Stomach (tissue), 9 donors: ENCODE data around the gene TAS1R2. TPM values are rescaled to one million over a fixed set of nuclear protein-coding genes. Genes with fewer than 3 reads are reported as not detected.

Experiments used
- DNase-seq, 2 donors: peaks; one replicate each; pipeline versions ENCODE4 v3.0.0 to v3.0.0-alpha.2; 2013 to 2019
- H3K27ac ChIP-seq, 5 donors: fragments of 200-600 bp in 4 of 5; sonication (generic) in 4 of 5; one replicate each; pipeline ENCODE4 v1.5.1; 2013 to 2019; ENCODE audit warnings: mild to moderate bottlenecking in 1 of 5, moderate library complexity in 1 of 5
- H3K27me3 ChIP-seq, 3 donors: fragments of 200-600 bp; sonication (generic); one replicate each; pipeline ENCODE4 v1.5.1; 2017 to 2019; ENCODE audit warnings: mixed run types in 1 of 3
- H3K36me3 ChIP-seq, 4 donors: fragments of 200-600 bp; sonication (generic); 1 replicate in 3 of 4; 2 replicates in 1 of 4; pipeline ENCODE4 v1.5.1; 2016 to 2019
- H3K4me1 ChIP-seq, 4 donors: fragments of 200-600 bp; sonication (generic); one replicate each; pipeline ENCODE4 v1.5.1; 2016 to 2019
- H3K4me3 ChIP-seq, 4 donors: fragments of 200-600 bp; sonication (generic) in 3 of 4; one replicate each; pipeline ENCODE4 v1.5.1; 2016 to 2019; ENCODE audit warnings: mild to moderate bottlenecking in 1 of 4
- H3K9me3 ChIP-seq, 4 donors: fragments of 200-600 bp; sonication (generic); one replicate each; pipeline ENCODE4 v1.5.1; 2016 to 2019
- EP300 ChIP-seq: sonication (generic); formaldehyde crosslinking; IDR thresholded peaks from one replicate; pipeline ENCODE4 v1.6.1; 2017; ENCODE audit warnings: antibody characterized with exemption
- POLR2A ChIP-seq, 4 donors: fragments of 450-650 bp; IDR thresholded peaks; one replicate each; pipeline ENCODE4 v1.6.1; 2016; ENCODE audit warnings: antibody characterized with exemption in 4 of 4, control low read depth in 2 of 4, mild to moderate bottlenecking in 1 of 4, moderate library complexity in 1 of 4
- POLR2AphosphoS5 ChIP-seq, 3 donors: sonication (generic); formaldehyde crosslinking; IDR thresholded peaks; one replicate each; pipeline ENCODE4 v1.6.1; 2016; ENCODE audit warnings: antibody characterized with exemption in 3 of 3
- WGBS, 5 donors: extraction: QIAGEN DNeasy Blood & Tissue Kit in 3 of 5; methylation state at CpG; one replicate each; pipeline versions ENCODE4 v1.1.5 to v1.1.7; 2013 to 2018; 5-methylcytosine and 5-hydroxymethylcytosine counted together
- intact Hi-C: fragments of 100-400 bp; cut with DNase I; formaldehyde crosslinking; loops from one replicate; pipeline ENCODE4 v1.15.1; 2023; ENCODE audit warnings: low total_unique reads
- polyA plus RNA-seq, 3 donors: library from polyadenylated mRNA; stranded (reverse); fragments of 200-250 nt; gene quantifications; one replicate each; pipeline ENCODE4 v1.2.3, GENCODE V29; 2013
- total RNA-seq, 5 donors: library from RNA; depleted of rRNA; stranded (reverse); fragments of >200 nt; gene quantifications; one replicate each; pipeline versions ENCODE4 v1.1.0 to v1.2.3, GENCODE V29; 2014 to 2016
- TF ChIP-seq, protein P1 (sequence below), 7 experiments: fragments of 450-650 bp in 4 of 7; fragments of 200-600 bp in 3 of 7; sonication (generic) in 3 of 7; IDR thresholded peaks; one replicate each; pipeline ENCODE4 v1.5.1; 2016 to 2019; ENCODE audit warnings: antibody characterized with exemption in 7 of 7, control low read depth in 2 of 7, mild to moderate bottlenecking in 1 of 7
- donor health status: healthy with polysubstance abuse.
- donor health status: Bipolar disorder and iron deficiency.
- donor health status: healthy.

Gene TAS1R2
- total and polyA plus RNA-seq, 8 donors = 9.9 TPM; not detected in 7

- H3K9me3 ChIP-seq = no peaks in the 10 kb centered on the region
- H3K4me1 ChIP-seq = peaks cover 0 to 7% (median 0%) of the 10 kb centered on the region in 4 donors
- DNase-seq = no peak
- no peak for TF ChIP-seq EP300
- no peak for TF ChIP-seq POLR2AphosphoS5 (IDR thresholded peaks at IDR 0.05)
- TF ChIP-seq, protein P1, sequence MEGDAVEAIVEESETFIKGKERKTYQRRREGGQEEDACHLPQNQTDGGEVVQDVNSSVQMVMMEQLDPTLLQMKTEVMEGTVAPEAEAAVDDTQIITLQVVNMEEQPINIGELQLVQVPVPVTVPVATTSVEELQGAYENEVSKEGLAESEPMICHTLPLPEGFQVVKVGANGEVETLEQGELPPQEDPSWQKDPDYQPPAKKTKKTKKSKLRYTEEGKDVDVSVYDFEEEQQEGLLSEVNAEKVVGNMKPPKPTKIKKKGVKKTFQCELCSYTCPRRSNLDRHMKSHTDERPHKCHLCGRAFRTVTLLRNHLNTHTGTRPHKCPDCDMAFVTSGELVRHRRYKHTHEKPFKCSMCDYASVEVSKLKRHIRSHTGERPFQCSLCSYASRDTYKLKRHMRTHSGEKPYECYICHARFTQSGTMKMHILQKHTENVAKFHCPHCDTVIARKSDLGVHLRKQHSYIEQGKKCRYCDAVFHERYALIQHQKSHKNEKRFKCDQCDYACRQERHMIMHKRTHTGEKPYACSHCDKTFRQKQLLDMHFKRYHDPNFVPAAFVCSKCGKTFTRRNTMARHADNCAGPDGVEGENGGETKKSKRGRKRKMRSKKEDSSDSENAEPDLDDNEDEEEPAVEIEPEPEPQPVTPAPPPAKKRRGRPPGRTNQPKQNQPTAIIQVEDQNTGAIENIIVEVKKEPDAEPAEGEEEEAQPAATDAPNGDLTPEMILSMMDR (IDR thresholded peaks at IDR 0.05) = no peak
- TF ChIP-seq POLR2A (IDR thresholded peaks at IDR 0.05) = no peak
- peaks cover 0 to 44% (median 23%) of the 10 kb centered on the region in 4 donors for H3K36me3 ChIP-seq
- WGBS, 5 donors = 83 to 88% (median 85%) methylated on average over 12 of the region's 12 CpGs
- H3K4me3 ChIP-seq = no peak overlapping the region
- intact Hi-C loops = no loop called here
- no peak overlapping the region for H3K27ac ChIP-seq
- H3K27me3 ChIP-seq = no peaks in the 10 kb centered on the region
Measured at GRCh38 chr1:18878538-18879214, 19.2 kb upstream of the TAS1R2 start.

GRCh38 chr1:18877282-18877681 lies 17.8 kb upstream of the TAS1R2 start:
- DNase-seq = no peak
- H3K4me1 ChIP-seq = peaks cover 0 to 7% (median 0%) of the 10 kb centered on the region in 4 donors
- H3K36me3 ChIP-seq = peaks cover 0 to 44% (median 15%) of the 10 kb centered on the region in 4 donors
- no peaks in the 10 kb centered on the region for H3K27me3 ChIP-seq
- TF ChIP-seq EP300 (no peak), POLR2A (IDR thresholded peaks at IDR 0.05) (no peak), POLR2AphosphoS5 (IDR thresholded peaks at IDR 0.05) (no peak)
- TF ChIP-seq, protein P1 (IDR thresholded peaks at IDR 0.05) = no peak
- no peak overlapping the region for H3K4me3 ChIP-seq
- H3K27ac ChIP-seq = no peak overlapping the region
- H3K9me3 ChIP-seq = no peaks in the 10 kb centered on the region
- 82 to 95% (median 92%) methylated on average over 13 to 35 of the region's 35 CpGs for WGBS, 5 donors
- intact Hi-C loops = no loop called here

- H3K4me3 ChIP-seq = no peak overlapping the region
- H3K27me3 ChIP-seq = no peaks in the 10 kb centered on the region
- peaks cover 0 to 7% (median 0%) of the 10 kb centered on the region in 4 donors for H3K4me1 ChIP-seq
- 91 to 98% (median 92%) methylated on average over 9 to 10 of the region's 10 CpGs for WGBS, 5 donors
- intact Hi-C loops = no loop called here
- TF ChIP-seq, protein P1 (IDR thresholded peaks at IDR 0.05) = no peak
- TF ChIP-seq POLR2AphosphoS5 (IDR thresholded peaks at IDR 0.05) = no peak
- TF ChIP-seq EP300 = no peak
- no peak for TF ChIP-seq POLR2A (IDR thresholded peaks at IDR 0.05)
- no peaks in the 10 kb centered on the region for H3K9me3 ChIP-seq
- no peak for DNase-seq
- no peak overlapping the region for H3K27ac ChIP-seq
- H3K36me3 ChIP-seq = peaks cover 0 to 41% (median 10%) of the 10 kb centered on the region in 4 donors
Measured at GRCh38 chr1:18876210-18876609, 16.8 kb upstream of the TAS1R2 start.

GRCh38 chr1:18875796-18876128 lies 16.3 kb upstream of the TAS1R2 start:
- TF ChIP-seq POLR2A (IDR thresholded peaks at IDR 0.05) (no peak), EP300 (no peak), POLR2AphosphoS5 (IDR thresholded peaks at IDR 0.05) (no peak)
- TF ChIP-seq, protein P1 (IDR thresholded peaks at IDR 0.05) = no peak
- no peaks in the 10 kb centered on the region for H3K9me3 ChIP-seq
- no peak overlapping the region for H3K27ac ChIP-seq
- intact Hi-C loops = no loop called here
- H3K4me3 ChIP-seq = no peak overlapping the region
- 73 to 90% (median 86%) methylated on average over 3 of the region's 3 CpGs for WGBS, 5 donors
- peaks cover 0 to 7% (median 1%) of the 10 kb centered on the region in 4 donors for H3K4me1 ChIP-seq
- peaks cover 0 to 37% (median 7%) of the 10 kb centered on the region in 4 donors for H3K36me3 ChIP-seq
- H3K27me3 ChIP-seq = no peaks in the 10 kb centered on the region
- no peak for DNase-seq
